Activated naive CD4-positive, alpha-beta T cell treated with anti-CD3 and anti-CD28 coated beads for 36 hours (primary cell): ENCODE results near the gene DOK6. TPM values are rescaled to one million over a fixed set of nuclear protein-coding genes. Genes with fewer than 3 reads are reported as not detected.

Experiments
- CTCF ChIA-PET: fragments of 350-600 bp; sonication (Branson Sonifier 250); formaldehyde crosslinking; loops from one replicate; lab custom pipeline; 2021; ENCODE audit warnings: antibody characterized with exemption; lab: Charles Lee
- DNase-seq: peaks from one replicate; pipeline ENCODE4 v3.0.0-alpha.2; 2020
- H3K27ac Mint-ChIP-seq: one replicate; pipeline ENCODE4 v1.8.0; 2021; ENCODE audit warnings: mild to moderate bottlenecking, mixed read lengths
- H3K27me3 Mint-ChIP-seq: one replicate; pipeline ENCODE4 v1.8.0; 2021; ENCODE audit warnings: low read depth, mixed read lengths
- H3K36me3 Mint-ChIP-seq: one replicate; pipeline ENCODE4 v1.8.0; 2021; ENCODE audit warnings: low read depth, mixed read lengths
- H3K4me1 Mint-ChIP-seq: one replicate; pipeline ENCODE4 v1.8.0; 2021; ENCODE audit warnings: low read depth, mixed read lengths
- H3K4me3 Mint-ChIP-seq: one replicate; pipeline ENCODE4 v1.8.0; 2021; ENCODE audit warnings: mild to moderate bottlenecking, moderate library complexity, mixed read lengths
- H3K9me3 Mint-ChIP-seq: one replicate; pipeline ENCODE4 v1.8.0; 2021; ENCODE audit warnings: mixed read lengths
- intact Hi-C: fragments of 100-400 bp; cut with micrococcal nuclease; formaldehyde crosslinking; loops from one replicate; pipeline ENCODE4 v1.15.1; 2023
- total RNA-seq, 2 experiments: library from RNA; stranded (reverse); gene quantifications; one replicate each; pipeline ENCODE4 v1.2.3, GENCODE V29; 2021

Gene DOK6
- total RNA-seq, 2 experiments from 2014 or later: not detected

DNA sequence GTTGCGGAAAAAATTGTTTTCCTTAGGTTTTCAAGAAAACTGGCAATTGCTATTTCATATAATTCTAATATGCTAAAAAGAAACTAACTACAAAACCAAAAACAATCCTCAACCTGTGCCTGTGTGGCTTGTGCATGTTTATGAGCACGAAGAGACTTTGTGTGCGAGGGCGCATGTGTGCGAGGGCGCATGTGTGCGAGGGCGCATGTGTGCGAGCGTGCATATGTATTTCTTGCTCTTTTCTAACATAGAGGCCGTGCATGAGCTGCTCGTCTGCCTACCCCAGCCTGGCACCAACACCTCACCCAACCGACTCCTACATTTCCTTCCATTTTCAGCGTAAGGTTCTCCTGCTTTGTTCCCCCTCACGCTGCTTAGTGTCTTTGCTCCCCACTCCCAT, 211.6 kb downstream of the DOK6 start:
- no peaks in the 10 kb centered on the region for H3K4me1 Mint-ChIP-seq
- no peak overlapping the region for H3K27ac Mint-ChIP-seq
- CTCF ChIA-PET: no interaction called here
- intact Hi-C loops: no loop called here
- no peaks in the 10 kb centered on the region for H3K9me3 Mint-ChIP-seq
- H3K36me3 Mint-ChIP-seq: no peaks in the 10 kb centered on the region
- no peaks in the 10 kb centered on the region for H3K27me3 Mint-ChIP-seq
- H3K4me3 Mint-ChIP-seq: no peak overlapping the region
- no peak for DNase-seq

DNA sequence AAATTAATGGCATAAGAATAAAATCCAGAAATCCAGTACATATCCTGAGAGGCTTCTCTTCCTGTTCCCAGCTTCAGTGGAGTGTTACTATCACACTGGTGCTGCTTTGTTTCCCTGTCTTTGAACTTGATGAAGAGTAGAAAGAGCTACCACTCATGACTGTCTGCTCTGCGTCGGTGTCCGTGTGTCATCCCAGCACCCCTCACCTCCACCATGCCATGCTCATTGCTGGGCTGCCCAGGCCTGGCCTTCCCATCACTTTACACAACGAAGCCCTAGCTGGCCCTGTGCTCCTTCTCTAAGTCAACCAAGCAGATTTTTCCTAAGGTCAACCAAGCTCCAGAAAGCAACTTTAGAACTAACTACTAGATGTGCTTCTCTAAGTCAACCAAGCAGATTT, 215.4 kb downstream of the DOK6 start:
- Mint-ChIP-seq H3K9me3 (no peaks in the 10 kb centered on the region), H3K27me3 (no peaks in the 10 kb centered on the region), H3K4me3 (no peak overlapping the region), H3K27ac (no peak overlapping the region), H3K4me1 (no peaks in the 10 kb centered on the region), H3K36me3 (no peaks in the 10 kb centered on the region)
- no peak for DNase-seq
- intact Hi-C loops: no loop called here
- CTCF ChIA-PET: no interaction called here

DNA sequence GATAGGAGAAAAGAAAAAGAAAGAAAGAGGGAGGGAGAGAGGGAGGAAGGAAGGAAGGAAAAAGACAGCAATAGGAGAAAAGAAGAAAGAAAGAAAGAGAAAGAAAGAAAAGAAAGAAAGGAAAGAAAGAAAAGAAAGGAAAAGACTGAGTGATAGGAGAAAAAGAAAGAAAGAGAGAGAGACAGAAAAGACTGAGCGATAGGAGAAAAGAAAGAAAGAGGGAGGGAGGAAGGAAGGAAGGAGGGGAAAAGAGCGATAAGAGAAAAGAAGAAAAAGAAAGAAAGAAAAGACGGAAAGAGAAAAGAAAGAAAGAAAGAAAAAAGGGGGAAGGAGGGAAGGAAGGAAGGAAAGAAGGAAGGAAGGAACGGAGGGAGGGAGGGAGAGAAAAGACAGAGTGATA, 216.7 kb downstream of the DOK6 start:
- Mint-ChIP-seq H3K27ac (no peak overlapping the region), H3K36me3 (no peaks in the 10 kb centered on the region), H3K9me3 (no peaks in the 10 kb centered on the region), H3K27me3 (no peaks in the 10 kb centered on the region), H3K4me3 (no peak overlapping the region), H3K4me1 (no peaks in the 10 kb centered on the region)
- intact Hi-C loops: no loop called here
- CTCF ChIA-PET: no interaction called here
- no peak for DNase-seq

DNA sequence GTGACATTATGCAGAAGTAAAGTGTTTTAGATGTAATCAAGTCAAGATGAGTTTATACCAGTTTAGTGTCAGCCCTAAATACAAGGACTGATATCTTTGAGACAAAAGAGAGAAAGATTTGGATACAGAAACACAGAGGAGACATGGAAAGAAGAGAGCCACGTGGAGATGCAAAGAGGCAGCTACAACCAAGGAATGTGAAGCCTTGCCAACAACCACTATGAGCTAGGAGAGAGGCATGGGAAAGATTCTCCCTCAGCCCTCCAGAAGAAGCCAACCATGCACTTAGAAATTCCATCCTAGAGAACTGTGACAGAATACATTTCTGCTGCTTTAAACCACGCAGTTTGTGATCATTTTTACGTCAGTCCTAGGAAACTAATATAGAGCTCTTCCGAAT, 217.2 kb downstream of the DOK6 start:
- Mint-ChIP-seq H3K9me3 (no peaks in the 10 kb centered on the region), H3K27ac (no peak overlapping the region), H3K4me3 (no peak overlapping the region), H3K36me3 (no peaks in the 10 kb centered on the region), H3K4me1 (no peaks in the 10 kb centered on the region), H3K27me3 (no peaks in the 10 kb centered on the region)
- CTCF ChIA-PET: interaction anchor here (0.9 kb wide), 1 partner anchor 13 kb away, joined by 4 read pairs; no protein-coding TSS in a partner anchor
- DNase-seq: no peak
- intact Hi-C loops: no loop called here

DNA sequence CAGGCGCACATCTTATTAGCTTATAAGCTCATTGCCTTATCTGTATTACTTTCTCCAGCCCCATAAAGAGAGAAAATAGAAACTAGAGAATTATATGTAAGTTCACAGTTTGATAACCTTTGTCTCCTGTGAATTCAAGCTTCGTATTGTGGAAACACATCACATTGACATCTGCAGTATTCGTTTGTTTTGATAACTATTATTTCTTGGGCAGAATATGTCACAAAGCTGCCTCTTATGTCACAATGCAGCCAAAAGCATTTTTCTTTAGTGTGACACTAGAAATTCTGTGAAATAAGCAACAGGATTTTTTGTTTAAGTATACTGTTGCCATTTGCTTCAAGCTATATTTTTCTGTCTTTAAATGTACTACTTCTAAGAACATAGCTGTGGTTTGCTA, 221.5 kb downstream of the DOK6 start:
- CTCF ChIA-PET: no interaction called here
- Mint-ChIP-seq H3K4me3 (no peak overlapping the region), H3K36me3 (no peaks in the 10 kb centered on the region), H3K4me1 (no peaks in the 10 kb centered on the region), H3K27ac (no peak overlapping the region), H3K27me3 (no peaks in the 10 kb centered on the region), H3K9me3 (no peaks in the 10 kb centered on the region)
- no peak for DNase-seq
- intact Hi-C loops: no loop called here

DNA sequence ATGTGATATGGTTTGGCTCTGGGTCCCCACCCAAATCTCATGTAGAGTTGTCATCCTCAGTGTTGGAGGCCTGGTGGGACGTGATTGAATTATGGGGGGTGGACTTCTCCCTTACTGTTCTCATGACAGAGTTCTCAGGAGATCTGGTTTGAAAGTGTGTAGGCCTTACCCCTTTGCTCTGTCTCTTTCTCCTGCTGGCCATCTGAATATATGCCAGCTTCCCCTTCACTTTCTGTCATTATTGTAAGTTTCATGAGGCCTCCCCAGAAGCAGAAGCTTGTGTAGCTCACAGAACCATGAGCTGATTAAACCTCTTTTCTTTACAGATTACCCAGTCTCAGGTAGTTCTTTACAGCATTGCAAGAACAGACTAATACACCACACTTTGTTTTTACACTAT, 222.3 kb downstream of the DOK6 start:
- DNase-seq: no peak
- Mint-ChIP-seq H3K4me3 (no peak overlapping the region), H3K36me3 (no peaks in the 10 kb centered on the region), H3K9me3 (no peaks in the 10 kb centered on the region), H3K4me1 (no peaks in the 10 kb centered on the region), H3K27me3 (no peaks in the 10 kb centered on the region), H3K27ac (no peak overlapping the region)
- intact Hi-C loops: no loop called here
- CTCF ChIA-PET: no interaction called here

DNA sequence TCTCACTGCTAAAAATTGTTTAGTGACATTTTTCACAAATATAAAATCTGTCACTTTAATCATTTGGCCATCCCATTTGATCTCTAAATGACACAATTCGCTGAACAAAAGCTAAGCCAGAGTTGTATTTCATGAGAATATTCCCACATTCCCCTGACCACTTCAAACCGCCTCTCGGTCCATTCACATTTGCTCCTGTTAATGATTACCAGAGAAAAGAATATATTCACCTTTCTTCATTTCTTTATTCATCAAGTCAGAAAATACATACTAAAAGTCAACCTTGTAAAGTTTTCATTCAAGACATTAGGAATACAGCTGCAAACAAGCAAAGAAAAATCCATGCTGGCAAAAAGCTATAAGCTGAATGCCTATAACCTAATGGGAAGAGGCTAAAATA, 225.5 kb downstream of the DOK6 start:
- no peak overlapping the region for H3K27ac Mint-ChIP-seq
- no peaks in the 10 kb centered on the region for H3K27me3 Mint-ChIP-seq
- no peak overlapping the region for H3K4me3 Mint-ChIP-seq
- no peak for DNase-seq
- CTCF ChIA-PET: no interaction called here
- intact Hi-C loops: no loop called here
- H3K36me3 Mint-ChIP-seq: no peaks in the 10 kb centered on the region
- H3K9me3 Mint-ChIP-seq: no peaks in the 10 kb centered on the region
- no peaks in the 10 kb centered on the region for H3K4me1 Mint-ChIP-seq

DNA sequence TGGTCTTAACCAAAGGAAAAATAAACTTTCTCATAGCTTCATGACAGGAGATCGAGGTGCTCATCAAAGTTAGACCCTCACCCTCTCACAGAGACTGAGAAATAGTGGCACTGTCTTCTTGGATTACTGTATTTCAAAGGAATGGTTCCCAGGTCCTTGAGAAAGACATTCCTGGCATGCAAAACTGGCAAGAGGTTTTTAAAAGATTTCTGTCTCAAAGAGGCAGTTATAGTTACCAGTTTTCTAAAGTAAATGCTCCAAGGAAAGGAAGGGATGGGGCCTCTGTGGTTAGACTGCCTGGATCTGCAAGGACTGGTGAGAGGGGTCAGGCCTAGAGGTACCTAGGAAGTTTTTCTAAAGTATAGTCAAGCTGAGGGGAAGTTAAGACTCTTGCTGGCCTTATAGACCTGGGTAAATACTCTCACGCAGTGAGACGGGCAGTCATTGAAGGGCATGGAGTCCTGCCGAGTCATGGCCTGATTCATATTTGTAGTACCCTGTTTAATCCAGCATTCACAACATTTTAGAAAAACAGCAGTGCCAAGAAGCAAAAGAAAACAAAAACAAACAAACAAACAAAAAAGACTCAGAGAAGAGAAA, 226.1 kb downstream of the DOK6 start:
- H3K27ac Mint-ChIP-seq: no peak overlapping the region
- H3K4me3 Mint-ChIP-seq: no peak overlapping the region
- H3K36me3 Mint-ChIP-seq: no peaks in the 10 kb centered on the region
- no peak for DNase-seq
- CTCF ChIA-PET: no interaction called here
- H3K9me3 Mint-ChIP-seq: no peaks in the 10 kb centered on the region
- H3K4me1 Mint-ChIP-seq: no peaks in the 10 kb centered on the region
- intact Hi-C loops: no loop called here
- H3K27me3 Mint-ChIP-seq: no peaks in the 10 kb centered on the region

DNA sequence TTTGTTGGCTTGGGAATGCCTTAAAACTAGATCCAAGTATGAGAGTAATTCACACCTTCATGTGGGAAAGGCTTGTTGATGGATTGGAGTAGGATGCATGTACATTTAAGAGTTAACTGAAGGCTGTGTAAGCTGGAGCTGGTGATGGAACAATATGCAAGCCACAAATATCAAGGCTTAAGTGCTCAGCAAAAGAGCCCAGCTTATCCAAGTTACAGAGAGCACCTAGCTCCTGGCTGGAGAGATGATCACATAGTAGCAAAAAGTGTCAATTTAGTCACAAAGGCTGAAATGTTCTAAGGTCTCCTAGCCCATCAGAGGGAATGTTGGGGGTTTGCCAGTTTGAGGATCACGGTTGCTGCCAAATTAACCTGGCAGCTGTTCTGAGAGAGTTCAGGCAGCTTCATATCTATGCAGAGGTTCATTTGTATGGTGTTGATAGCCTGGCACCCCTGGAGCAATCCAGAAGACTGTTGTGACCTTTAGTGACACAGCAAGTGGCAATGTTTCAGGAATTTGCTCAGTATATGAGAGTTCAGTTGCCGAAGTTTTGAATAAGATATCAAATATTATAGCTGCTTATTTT, 228.2 kb downstream of the DOK6 start:
- no peak for DNase-seq
- Mint-ChIP-seq H3K27me3 (no peaks in the 10 kb centered on the region), H3K4me3 (no peak overlapping the region), H3K36me3 (no peaks in the 10 kb centered on the region), H3K27ac (no peak overlapping the region), H3K4me1 (no peaks in the 10 kb centered on the region), H3K9me3 (no peaks in the 10 kb centered on the region)
- intact Hi-C loops: no loop called here
- CTCF ChIA-PET: interaction anchor here (0.5 to 0.6 kb wide), 2 partner anchors 452 to 714 kb away, joined by 3 to 4 read pairs; no protein-coding TSS in a partner anchor

DNA sequence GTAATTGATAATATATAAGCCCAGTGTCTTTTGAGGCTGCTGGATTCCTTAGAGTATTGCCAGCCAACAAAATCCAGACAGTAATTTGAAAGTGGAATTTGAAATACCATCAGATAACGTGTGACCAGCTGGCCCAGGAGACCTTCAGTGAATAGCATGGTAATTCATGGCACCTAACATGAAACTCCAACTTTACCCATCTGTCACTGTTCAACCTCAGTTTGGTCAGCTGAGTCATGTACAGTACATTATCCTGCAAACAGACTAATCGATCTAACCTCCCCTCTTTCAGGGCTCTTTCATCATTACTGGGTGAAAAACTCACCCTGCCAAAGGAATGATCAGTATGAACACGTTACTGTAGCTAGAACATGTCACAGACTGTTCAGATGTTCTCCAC, 230.6 kb downstream of the DOK6 start:
- Mint-ChIP-seq H3K4me3 (no peak overlapping the region), H3K36me3 (no peaks in the 10 kb centered on the region), H3K9me3 (no peaks in the 10 kb centered on the region), H3K4me1 (no peaks in the 10 kb centered on the region), H3K27ac (no peak overlapping the region), H3K27me3 (no peaks in the 10 kb centered on the region)
- no peak for DNase-seq
- intact Hi-C loops: loop anchor here (10.0 kb wide), 1 partner anchor 824 kb away; no protein-coding TSS in a partner anchor
- CTCF ChIA-PET: no interaction called here

DNA sequence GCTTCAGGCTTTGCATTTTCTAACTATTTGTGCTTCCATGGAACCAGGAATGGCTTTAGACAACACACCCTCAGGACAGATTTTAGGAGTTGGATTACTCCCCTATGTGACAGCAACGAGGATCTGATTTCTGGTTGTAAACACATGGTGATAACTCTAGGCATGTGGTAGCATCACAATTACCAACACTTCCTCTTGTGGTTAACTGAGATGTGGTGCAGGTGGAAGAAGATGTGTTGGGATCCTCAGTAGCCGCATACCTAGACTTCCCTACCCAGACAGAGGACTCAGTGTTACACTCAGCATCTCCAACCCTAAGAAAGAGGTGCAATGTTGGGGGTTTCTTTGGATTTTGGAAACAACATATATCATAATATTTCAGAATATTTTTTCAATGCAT, 234.8 kb downstream of the DOK6 start:
- Mint-ChIP-seq H3K4me3 (no peak overlapping the region), H3K36me3 (no peaks in the 10 kb centered on the region), H3K9me3 (no peaks in the 10 kb centered on the region), H3K4me1 (no peaks in the 10 kb centered on the region), H3K27ac (no peak overlapping the region), H3K27me3 (no peaks in the 10 kb centered on the region)
- no peak for DNase-seq
- intact Hi-C loops: loop anchor here (5.0 to 10.0 kb wide), 2 partner anchors 562 to 819 kb away; no protein-coding TSS in a partner anchor
- CTCF ChIA-PET: no interaction called here

DNA sequence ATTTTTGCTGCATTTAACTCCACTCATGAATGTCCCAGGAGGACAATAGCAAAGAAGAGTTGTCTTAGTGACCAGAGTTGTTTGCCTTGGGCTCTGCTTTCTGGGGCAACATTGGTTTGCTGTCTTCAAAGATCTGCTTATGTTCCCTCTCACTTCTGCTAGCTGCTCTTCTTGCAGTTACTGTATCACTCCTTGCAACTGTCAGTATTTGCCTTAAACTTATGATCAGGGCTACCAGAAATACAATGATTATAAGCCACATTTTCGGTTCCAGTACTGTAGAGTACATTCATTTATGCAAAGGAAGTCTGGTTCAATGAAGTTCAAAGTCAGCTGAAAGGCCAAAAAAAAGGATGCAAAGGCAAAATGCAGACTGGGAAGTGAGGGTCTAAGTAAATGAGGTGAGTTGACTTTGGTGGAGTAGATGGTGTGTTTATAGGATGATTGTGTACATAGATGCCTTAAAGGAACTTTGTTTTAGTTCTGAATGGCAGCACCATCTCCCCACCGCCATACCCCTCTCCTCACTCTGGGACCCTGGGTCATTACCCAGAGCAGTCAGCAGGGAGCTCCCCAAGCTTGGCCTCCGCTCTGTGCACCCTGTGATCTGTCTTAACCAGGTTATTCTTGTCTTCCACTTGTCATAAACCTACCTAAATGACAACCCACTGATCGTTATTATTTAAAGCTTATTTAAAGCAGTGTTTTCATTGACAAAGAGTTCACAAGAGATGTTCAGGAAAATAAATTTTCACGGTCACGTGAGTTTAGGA, 236.0 kb downstream of the DOK6 start:
- peak; percentile 34 for DNase-seq
- Mint-ChIP-seq H3K4me1 (no peaks in the 10 kb centered on the region), H3K4me3 (no peak overlapping the region), H3K9me3 (no peaks in the 10 kb centered on the region), H3K36me3 (no peaks in the 10 kb centered on the region), H3K27ac (no peak overlapping the region), H3K27me3 (no peaks in the 10 kb centered on the region)
- intact Hi-C loops: loop anchor here (1.0 to 10.0 kb wide), 4 partner anchors 323 to 818 kb away; no protein-coding TSS in a partner anchor
- CTCF ChIA-PET: interaction anchor here (0.9 to 1.4 kb wide), 3 partner anchors 10 to 735 kb away, joined by 4 to 5 read pairs (median 4); no protein-coding TSS in a partner anchor
